Erythroblast (primary cell): ENCODE data around the gene PHOSPHO2.

Experiments used
- DNase-seq, 2 experiments: peaks; one replicate each; lab custom pipeline; 2025; lab: John Stamatoyannopoulos, UW
- GATA1 ChIP-seq: IDR thresholded peaks from 2 replicates; pipeline ENCODE4 v1.6.1; 2011; ENCODE audit warnings: low read depth, mild to moderate bottlenecking, control low read depth, low read length, moderate library complexity
- POLR2A ChIP-seq: IDR thresholded peaks from 2 replicates; pipeline ENCODE4 v1.6.1; 2011; ENCODE audit warnings: mild to moderate bottlenecking, low read length

The PHOSPHO2 gene

DNA sequence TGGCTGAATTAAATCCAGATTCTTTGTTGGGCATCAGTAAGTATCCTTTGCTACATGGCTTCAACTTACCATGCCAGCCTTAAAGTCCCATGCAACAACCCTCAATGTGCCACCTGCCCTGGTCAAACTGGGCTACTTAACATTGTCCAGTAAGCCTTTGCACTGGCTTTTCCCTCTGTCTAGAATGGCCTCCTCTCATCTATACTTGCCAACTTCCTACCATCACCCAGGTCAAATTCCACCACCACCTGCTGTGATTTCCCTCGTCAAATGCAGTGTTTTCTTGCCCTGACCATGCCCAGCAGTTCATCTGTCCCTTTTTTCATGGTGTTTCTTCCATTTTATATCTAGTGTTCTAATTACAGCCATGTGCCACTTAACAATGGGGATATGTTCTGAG, 45.1 kb downstream of the PHOSPHO2 start:
- no peak for DNase-seq
- TF ChIP-seq GATA1: no peak
- no peak for TF ChIP-seq POLR2A

DNA sequence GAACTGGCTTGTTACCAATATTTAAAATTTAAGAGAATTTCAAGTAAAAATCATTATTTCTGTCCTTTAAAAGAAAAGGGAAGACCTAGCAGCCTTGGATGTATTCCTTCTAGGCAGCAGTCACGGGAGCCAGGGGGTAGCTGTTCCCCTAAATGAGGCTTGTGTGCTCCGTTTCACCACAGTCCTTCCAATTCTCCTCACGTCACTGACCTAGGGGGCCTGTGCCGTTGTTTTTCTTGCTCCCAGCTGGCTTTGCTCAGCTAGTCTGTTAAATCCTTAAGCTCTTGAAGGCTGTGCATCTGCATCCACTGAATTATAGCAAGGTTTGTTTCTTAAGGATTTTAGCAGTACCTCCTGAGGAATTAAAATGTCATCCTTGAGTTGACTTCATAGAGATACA, 49.3 kb downstream of the PHOSPHO2 start:
- TF ChIP-seq POLR2A (no peak), GATA1 (no peak)
- DNase-seq: no peak

DNA sequence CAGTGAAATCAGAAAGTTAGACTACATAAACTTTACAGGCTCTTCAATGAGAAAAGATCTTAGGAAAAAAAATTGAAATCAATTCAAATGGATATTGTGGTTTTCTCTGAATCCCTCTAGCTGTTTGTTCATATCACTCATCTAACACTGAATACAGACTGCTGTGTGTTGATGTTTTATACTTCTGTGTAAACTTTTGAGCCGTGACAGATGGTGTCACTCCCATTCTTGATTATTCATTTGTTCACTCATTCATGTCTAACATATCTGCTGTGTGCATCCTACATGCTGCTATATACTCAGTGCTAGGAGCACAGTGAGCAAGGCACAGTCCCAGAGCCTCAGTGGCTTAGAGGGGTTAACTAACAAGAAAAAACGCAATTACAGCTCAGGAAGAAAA, 52.0 kb downstream of the PHOSPHO2 start:
- DNase-seq: no peak
- TF ChIP-seq GATA1 (no peak), POLR2A (no peak)

DNA sequence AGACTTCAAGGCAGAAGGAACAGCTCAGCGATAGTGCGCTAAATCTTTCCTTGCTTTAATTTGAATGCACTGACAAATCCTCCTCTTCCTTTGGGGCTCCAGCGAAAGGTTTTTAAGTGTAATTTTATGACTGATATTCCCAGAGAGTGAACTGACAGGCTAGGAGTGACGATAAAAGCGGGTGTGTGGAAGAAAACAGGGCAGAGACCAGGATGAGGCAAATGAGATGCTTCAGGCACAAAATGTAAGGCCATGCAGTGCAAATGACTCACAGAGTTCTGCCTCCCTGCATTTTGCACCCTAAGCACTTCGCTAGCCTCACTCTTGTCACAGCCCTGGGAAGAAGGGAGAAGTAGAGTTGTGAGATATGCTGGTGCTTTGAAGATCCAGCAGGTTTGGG, 54.0 kb downstream of the PHOSPHO2 start:
- no peak for TF ChIP-seq POLR2A
- TF ChIP-seq GATA1: no peak
- no peak for DNase-seq
